Effector memory CD8-positive, alpha-beta T cell (primary cell): ENCODE measurements around the gene TMEM39B.
"Not testable (repeated sequence)": the region's sequence is repeated elsewhere in the genome, so short reads cannot be mapped to it uniquely, and the experiment has no call there.

Experiments
- ATAC-seq: fragments of 150-1000 bp; cut with Tn5 transposase; replicated peaks from 2 replicates; pipeline ENCODE4 v1.10.0; 2021; ENCODE audit warnings: mild to moderate bottlenecking, moderate library complexity
- DNase-seq, 3 experiments: peaks; one replicate each; pipeline ENCODE4 v3.0.0; 2021
- H3K27ac Mint-ChIP-seq, 2 donors: one replicate each; pipeline ENCODE4 v1.8.0; 2022; ENCODE audit warnings: mild to moderate bottlenecking in 2 of 2, mixed read lengths in 2 of 2, moderate library complexity in 2 of 2
- H3K27me3 Mint-ChIP-seq, 2 donors: one replicate each; pipeline ENCODE4 v1.8.0; 2022; ENCODE audit warnings: mixed read lengths in 2 of 2
- H3K36me3 Mint-ChIP-seq: one replicate; pipeline ENCODE4 v1.8.0; 2022; ENCODE audit warnings: mild to moderate bottlenecking, moderate library complexity, mixed read lengths; ENCODE audit not compliant: insufficient read depth
- H3K4me1 Mint-ChIP-seq, 2 donors: one replicate each; pipeline ENCODE4 v1.8.0; 2022; ENCODE audit warnings: low read depth in 2 of 2, mixed read lengths in 2 of 2
- H3K4me3 Mint-ChIP-seq, 2 donors: one replicate each; pipeline ENCODE4 v1.8.0; 2022; ENCODE audit warnings: mild to moderate bottlenecking in 2 of 2, mixed read lengths in 2 of 2, moderate library complexity in 2 of 2
- H3K9me3 Mint-ChIP-seq, 2 donors: one replicate each; pipeline ENCODE4 v1.8.0; 2022; ENCODE audit warnings: mixed read lengths in 2 of 2

The TMEM39B gene

DNA sequence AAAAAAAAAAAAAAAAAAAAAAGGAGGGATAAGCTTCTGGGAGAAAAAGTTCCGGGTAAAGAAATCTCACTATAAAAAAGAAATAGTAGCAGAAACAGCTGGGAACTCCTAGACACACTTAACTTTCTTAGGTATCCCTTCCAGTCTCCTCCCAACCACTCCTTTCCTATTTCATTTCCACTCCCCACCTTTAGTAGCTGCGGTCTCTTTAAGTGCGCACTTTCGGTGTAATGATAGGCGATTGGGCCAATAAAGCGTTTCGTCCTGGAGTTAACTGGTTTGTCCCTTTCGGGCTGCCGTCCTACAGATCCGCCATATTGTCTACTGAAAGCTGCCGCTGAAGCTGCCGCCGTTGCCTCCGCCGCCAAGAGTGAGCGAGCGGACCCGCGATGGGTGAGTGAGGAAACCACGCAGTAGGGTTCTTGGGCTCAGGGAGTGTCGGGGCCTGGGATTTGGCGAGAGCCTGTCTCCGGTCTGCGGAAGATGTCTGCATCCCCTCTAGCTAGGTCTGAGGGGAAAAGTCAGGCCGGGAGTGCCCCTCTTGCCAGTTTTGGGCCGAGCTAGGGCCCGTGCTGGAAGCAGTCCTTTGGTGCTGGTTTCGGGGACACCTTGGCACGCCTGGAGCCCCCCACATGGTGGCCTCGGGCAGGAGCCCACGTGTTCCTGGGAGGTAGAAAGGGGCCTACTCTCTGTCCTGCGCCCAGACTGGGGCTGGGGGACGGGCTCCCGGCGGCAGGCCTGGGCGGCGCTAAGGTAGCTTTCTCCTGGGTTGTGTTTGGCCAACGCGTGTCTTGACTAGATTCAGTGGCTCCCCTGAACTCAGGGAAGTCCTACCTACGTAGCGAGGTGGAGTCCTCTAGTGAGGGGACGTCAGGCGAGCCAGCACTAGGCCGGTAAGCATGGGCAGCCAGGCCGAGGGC lies 35.3 kb downstream of the TMEM39B start, which contains the start of gene KPNA6:
Gene KPNA6, plus strand, starts transcription at position 315 of the 920 bp plus-strand sequence. Its CDS starts 75 bp downstream, at position 390.
- DNase-seq, result peak; percentile 87 to 91 (median 87)
- H3K27ac Mint-ChIP-seq, result peak within 1 kb of the TSS; percentile 90 to 98
- peak within 1 kb of the TSS; percentile 96 to 98 for H3K4me3 Mint-ChIP-seq
- peaks cover 23% of the 10 kb centered on the region for H3K36me3 Mint-ChIP-seq
- no peaks in the 10 kb centered on the region for H3K27me3 Mint-ChIP-seq
- peaks cover 33 to 37% of the 10 kb centered on the region in 2 donors for H3K4me1 Mint-ChIP-seq
- peak; percentile 84 for ATAC-seq
- H3K9me3 Mint-ChIP-seq, result no peaks in the 10 kb centered on the region

DNA sequence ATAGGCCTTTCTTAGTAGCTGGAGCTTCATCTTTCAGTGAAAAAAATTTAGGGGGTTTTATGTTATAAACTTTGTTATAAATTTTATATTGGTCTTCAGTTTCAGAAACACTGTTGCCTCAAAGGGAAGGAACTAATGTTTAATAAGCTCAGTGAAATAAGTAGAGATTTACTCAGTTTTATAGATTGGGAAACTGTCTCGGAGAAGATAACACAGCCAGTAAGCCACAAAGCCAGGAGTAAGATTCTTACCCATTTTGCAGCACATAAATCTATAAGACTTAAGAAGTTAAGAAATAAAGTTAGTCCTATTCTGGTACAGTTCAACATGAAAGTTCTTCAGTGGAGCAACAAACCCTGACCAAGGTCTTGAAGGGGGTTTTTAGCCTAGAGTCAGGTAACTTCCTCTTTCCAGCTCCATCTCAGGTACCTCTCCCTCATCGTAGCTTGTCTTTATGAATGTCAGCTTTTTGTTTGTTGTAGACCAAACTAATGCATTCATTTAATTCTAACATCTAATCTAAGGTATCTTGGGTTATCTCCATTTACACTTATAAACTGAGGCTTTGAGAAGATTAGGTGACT lies 38.4 kb downstream of the TMEM39B start:
- ATAC-seq (no peak), DNase-seq (no peak)
- H3K9me3 Mint-ChIP-seq, result no peaks in the 10 kb centered on the region
- H3K4me3 Mint-ChIP-seq, result peak overlapping the region; percentile 96 to 98
- H3K27ac Mint-ChIP-seq, result peak overlapping the region; percentile 10 to 70
- no peaks in the 10 kb centered on the region for H3K27me3 Mint-ChIP-seq
- H3K36me3 Mint-ChIP-seq, result peaks cover 26% of the 10 kb centered on the region
- H3K4me1 Mint-ChIP-seq, result peaks cover 47 to 56% of the 10 kb centered on the region in 2 donors

DNA sequence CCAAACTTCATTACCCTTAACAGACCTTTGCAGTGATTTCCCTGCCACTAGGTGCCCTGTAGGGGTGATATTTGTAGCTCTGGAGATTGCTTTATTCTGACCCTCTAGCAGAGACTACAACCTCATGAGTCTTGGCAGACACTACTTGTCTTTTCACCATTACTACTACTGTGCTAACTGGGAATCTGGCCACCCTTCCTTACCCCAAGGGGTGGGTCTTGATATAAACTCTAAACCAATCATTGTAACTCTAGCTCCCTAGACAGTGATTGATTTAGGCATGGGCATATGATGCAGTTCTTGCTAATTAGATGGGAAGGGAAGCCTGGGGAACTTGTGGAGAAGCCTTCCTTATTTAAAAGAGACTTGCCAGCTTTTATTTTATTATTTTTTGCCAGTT lies 39.0 kb downstream of the TMEM39B start:
- Mint-ChIP-seq H3K27ac (peak overlapping the region; percentile 10 to 70), H3K36me3 (peaks cover 29% of the 10 kb centered on the region), H3K4me1 (peaks cover 51 to 59% of the 10 kb centered on the region in 2 donors), H3K9me3 (no peaks in the 10 kb centered on the region), H3K4me3 (peak overlapping the region; percentile 9 to 96), H3K27me3 (no peaks in the 10 kb centered on the region)
- ATAC-seq, result no peak
- DNase-seq, result no peak

DNA sequence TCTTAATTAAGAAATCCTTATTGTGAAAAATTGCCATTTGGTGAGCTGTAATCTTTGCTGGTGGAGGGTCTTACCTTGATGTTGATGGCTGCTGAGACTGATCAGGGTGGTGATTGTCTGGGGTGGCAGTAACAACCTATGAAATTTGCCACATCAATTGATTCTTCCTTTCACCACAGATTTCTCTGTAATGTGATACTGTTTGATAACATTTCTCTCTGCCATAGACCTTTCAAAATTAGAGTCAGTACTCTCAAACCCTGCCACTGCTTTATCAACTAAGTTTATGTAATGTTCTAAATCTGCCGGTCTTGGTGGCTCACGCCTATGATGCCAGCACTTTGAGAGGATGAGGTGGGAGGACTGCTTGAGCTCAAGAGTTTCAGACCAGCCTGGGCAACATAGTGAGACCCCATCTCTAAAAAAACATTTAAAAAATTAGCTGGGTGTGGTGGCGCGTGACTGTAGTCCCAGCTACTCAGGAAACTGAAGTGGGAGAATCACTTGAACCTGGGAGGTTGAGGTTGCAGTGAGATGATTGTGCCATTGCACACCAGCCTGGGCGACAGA lies 40.2 kb downstream of the TMEM39B start:
- no peak overlapping the region for H3K27ac Mint-ChIP-seq
- ATAC-seq (no peak), DNase-seq (no peak)
- H3K4me3 Mint-ChIP-seq, result peak overlapping the region; percentile 7 to 8
- H3K9me3 Mint-ChIP-seq, result no peaks in the 10 kb centered on the region
- H3K4me1 Mint-ChIP-seq, result peaks cover 50 to 61% of the 10 kb centered on the region in 2 donors
- no peaks in the 10 kb centered on the region for H3K27me3 Mint-ChIP-seq
- H3K36me3 Mint-ChIP-seq, result peaks cover 20% of the 10 kb centered on the region

DNA sequence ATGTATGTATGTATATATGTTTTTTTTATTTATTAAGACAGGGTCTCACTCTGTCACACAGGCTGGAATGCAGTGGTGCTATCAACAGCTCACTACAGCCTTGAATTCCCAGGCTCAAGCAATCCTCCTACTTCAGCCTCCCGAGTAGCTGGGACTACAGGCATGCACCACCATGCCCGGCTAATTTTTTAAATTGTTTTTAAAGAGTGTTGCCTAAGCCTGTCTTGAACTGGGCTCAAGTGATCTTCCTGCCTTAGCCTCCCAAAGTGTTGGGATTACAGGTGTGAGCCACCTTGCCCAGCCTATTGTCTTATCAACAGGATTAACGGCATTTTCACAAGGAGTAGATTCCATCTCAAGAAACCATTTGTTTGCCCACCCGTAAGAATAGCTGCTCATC lies 40.7 kb downstream of the TMEM39B start:
- H3K9me3 Mint-ChIP-seq, ATAC-seq, H3K27me3 Mint-ChIP-seq, DNase-seq, H3K27ac Mint-ChIP-seq: not testable (repeated sequence)
- Mint-ChIP-seq H3K36me3 (peaks cover 14% of the 10 kb centered on the region), H3K4me3 (peak overlapping the region in 1 of 2 donors; percentile 35), H3K4me1 (peaks cover 54 to 67% of the 10 kb centered on the region in 2 donors)

DNA sequence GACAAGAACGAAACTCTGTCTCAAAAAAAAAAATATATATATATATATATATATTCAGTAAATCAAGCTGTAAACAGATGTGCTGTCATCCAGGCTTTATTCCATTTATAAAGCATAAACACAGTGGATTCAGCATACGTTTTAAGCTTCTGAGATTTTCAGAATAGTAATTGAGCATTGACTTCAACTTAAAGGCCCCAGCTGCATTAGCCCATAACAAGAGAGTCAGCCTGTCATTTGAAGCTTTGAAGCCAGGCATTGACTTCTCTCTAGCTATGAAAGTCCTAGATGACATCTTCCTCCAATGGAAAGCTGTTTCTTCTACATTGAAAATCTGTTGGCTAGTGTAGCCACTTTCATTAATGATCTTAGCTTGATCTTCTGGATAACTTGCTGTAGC lies 41.7 kb downstream of the TMEM39B start:
- no peak overlapping the region for H3K4me3 Mint-ChIP-seq
- no peak overlapping the region for H3K27ac Mint-ChIP-seq
- no peaks in the 10 kb centered on the region for H3K27me3 Mint-ChIP-seq
- H3K36me3 Mint-ChIP-seq, result peaks cover 14% of the 10 kb centered on the region
- DNase-seq (no peak), ATAC-seq (no peak)
- H3K9me3 Mint-ChIP-seq, result no peaks in the 10 kb centered on the region
- peaks cover 46 to 64% of the 10 kb centered on the region in 2 donors for H3K4me1 Mint-ChIP-seq

DNA sequence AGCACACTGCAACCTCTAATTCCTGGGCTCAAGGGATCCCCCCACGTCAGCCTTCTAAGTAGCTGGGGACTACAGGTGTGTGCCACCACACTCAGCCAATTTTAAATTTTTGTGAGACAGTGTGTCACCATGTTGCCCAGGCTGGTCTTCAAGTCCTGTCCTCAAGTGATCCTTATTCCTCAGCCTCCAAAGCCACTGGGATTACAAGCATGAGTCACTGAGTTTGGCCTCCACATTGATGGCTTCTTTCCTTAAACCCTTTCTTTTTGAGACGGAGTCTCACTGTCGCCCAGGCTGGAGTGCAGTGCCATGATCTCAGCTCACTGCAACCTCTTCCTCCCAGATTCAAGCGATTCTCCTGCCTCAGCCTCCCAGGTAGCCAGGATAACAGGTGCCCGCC lies 42.8 kb downstream of the TMEM39B start:
- Mint-ChIP-seq H3K9me3 (no peaks in the 10 kb centered on the region), H3K4me3 (no peak overlapping the region), H3K4me1 (peaks cover 42 to 56% of the 10 kb centered on the region in 2 donors), H3K36me3 (peaks cover 6% of the 10 kb centered on the region), H3K27ac (peak overlapping the region in 1 of 2 donors; percentile 32), H3K27me3 (no peaks in the 10 kb centered on the region)
- ATAC-seq, result no peak
- no peak for DNase-seq

DNA sequence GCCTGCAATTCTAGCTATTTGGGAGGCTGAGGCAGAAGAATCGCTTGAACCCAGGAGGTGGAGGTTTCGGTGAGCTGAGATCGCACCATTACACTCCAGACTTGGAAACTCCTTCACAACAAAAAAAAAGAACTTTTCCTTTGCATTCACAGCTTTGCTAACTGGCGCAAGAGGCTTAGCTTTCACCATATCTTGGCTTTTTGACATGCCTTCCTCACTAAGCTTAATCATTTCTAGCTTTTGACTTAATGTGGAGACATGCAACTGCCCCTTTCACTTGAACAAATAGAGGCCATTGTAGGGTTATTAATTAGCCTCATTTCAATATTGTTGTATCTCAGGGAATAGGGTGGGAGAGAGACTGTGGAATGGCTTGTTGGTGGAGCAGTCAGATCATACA lies 43.8 kb downstream of the TMEM39B start:
- DNase-seq, result no peak

DNA sequence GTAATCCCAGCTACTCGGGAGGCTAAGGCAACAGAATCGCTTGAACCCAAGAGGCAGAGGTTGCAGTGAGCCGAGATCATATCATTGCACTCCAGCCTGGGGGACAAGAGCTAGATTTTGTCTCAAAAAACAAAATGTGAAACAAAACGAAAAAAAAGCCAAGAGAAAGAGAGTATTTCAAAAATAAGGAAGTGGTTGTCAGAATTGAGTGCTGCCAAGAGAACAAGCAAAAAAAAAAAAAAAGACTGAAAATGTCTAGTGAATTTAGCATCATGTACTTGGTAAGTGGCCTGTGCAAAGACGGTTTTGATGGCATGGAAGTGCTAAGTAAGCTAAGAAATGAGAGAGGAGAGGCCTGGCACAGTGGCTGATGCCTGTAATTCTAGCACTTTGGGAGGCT lies 49.4 kb downstream of the TMEM39B start:
- Mint-ChIP-seq H3K27ac (peak overlapping the region; percentile 8 to 80), H3K4me1 (peaks cover 36 to 44% of the 10 kb centered on the region in 2 donors), H3K36me3 (peaks cover 7% of the 10 kb centered on the region), H3K9me3 (no peaks in the 10 kb centered on the region), H3K4me3 (peak overlapping the region in 1 of 2 donors; percentile 22), H3K27me3 (no peaks in the 10 kb centered on the region)
- ATAC-seq (no peak), DNase-seq (no peak)

More for the DNA sequence above, 43.8 kb downstream of the TMEM39B start:
- Mint-ChIP-seq H3K4me1 (peaks cover 46 to 54% of the 10 kb centered on the region in 2 donors), H3K27me3 (no peaks in the 10 kb centered on the region), H3K36me3 (peaks cover 6% of the 10 kb centered on the region), H3K27ac (no peak overlapping the region), H3K9me3 (no peaks in the 10 kb centered on the region), H3K4me3 (no peak overlapping the region)
- ATAC-seq, result no peak

DNA sequence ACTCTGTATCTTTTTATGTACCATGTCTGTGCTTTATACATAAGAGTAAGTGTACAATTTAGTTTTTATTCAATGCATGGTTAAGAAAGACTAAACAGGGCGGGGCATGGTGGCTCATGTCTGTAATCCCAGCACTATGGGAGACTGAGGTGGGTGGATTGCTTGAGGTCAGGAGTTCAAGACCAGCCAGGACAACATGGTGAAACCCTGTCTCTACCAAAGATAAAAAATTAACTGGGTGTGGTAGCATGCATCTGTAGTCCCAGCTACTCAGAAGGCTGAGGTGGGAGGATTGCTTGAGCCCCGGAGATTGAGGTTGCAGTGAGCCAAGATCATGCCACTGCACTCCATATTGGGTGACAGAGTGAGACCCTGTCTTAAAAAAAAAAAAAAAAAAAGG lies 50.6 kb downstream of the TMEM39B start:
- Mint-ChIP-seq H3K27ac (peak overlapping the region; percentile 8 to 80), H3K4me1 (peaks cover 38 to 47% of the 10 kb centered on the region in 2 donors)
- H3K9me3 Mint-ChIP-seq, H3K36me3 Mint-ChIP-seq, DNase-seq, H3K27me3 Mint-ChIP-seq, H3K4me3 Mint-ChIP-seq, ATAC-seq: not testable (repeated sequence)

DNA sequence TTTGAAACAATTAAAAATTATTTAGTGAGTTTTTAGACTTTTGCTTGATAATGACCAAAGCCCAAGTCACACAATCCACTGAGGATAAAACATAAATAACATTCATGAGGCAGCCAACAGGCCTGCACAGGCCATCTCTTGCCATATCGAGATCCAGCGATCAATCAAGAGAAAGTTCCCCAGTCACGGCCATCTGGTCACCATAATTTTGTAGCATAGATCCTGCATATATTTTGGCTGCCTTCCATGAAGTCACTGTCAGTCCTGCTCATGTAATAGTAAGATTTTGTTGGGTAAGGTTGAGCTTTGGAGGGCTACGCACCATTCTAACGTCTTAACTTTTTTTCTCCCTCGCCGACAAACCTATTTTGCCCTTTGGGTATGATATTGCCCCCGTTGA lies 52.6 kb downstream of the TMEM39B start:
- Mint-ChIP-seq H3K36me3 (peaks cover 16% of the 10 kb centered on the region), H3K4me3 (no peak overlapping the region), H3K9me3 (no peaks in the 10 kb centered on the region), H3K4me1 (peaks cover 48 to 57% of the 10 kb centered on the region in 2 donors), H3K27me3 (no peaks in the 10 kb centered on the region), H3K27ac (no peak overlapping the region)
- DNase-seq, result no peak
- no peak for ATAC-seq

DNA sequence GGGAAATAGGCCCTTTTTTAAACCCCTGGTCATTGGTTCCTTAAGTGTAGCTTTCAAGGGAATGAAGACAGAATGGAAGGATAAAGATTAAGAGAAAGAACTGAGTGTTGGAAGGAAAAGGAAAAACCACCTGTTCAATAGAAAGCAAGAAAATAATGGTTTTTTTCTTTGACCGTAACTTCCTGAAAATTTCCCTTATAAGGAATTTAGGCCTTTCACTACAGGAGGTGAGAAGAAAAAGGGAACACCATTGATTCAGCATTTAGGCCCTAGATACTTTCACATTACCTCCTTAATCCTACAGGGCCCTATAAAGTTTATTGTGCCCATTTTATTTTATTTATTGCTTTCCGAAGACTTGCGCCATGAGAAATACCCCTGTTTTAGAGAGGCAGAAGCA lies 54.0 kb downstream of the TMEM39B start:
- no peaks in the 10 kb centered on the region for H3K9me3 Mint-ChIP-seq
- ATAC-seq, result no peak
- peak overlapping the region in 1 of 2 donors; percentile 49 for H3K27ac Mint-ChIP-seq
- H3K27me3 Mint-ChIP-seq, result no peaks in the 10 kb centered on the region
- H3K4me1 Mint-ChIP-seq, result peaks cover 39 to 50% of the 10 kb centered on the region in 2 donors
- no peak for DNase-seq
- H3K36me3 Mint-ChIP-seq, result peaks cover 24% of the 10 kb centered on the region
- no peak overlapping the region for H3K4me3 Mint-ChIP-seq

DNA sequence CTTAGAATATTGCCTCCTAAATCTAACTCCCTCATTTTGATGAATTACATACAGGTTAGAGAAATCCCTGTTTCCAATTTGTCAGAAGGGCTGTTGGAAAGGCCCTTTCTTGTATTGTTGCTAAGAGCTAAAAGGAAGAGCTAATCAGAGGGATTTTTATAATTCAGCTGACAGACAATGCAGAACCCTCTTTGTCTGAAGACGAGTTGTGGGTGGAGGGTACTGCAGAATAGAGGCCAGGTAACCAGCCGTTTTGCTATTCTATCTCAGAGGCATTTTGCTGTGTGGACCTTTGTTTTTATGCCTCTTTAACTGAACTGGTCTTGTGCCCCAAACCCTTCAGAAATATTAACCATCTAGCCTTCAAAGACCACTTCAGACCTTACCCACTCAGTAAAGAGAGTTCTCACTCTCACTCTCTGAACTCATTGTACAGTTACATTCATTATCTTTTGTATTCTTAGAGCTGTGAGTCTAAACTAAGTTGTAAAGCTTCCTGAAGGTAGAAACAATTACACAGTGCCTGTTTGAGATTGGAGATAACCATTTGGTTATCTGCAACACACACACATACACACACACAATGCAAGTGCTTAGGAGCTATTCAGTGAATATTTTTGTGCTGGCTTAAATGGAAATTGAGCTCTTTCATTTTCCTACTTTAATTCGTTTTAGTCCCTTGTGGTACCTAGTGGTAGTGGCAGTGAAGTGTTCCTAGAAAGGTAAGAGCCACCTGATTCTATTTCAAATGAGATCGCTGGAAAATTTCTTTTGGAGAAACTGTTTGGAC lies 54.9 kb downstream of the TMEM39B start:
- ATAC-seq (no peak), DNase-seq (no peak)
- peaks cover 24% of the 10 kb centered on the region for H3K36me3 Mint-ChIP-seq
- H3K4me3 Mint-ChIP-seq, result peak overlapping the region in 1 of 2 donors; percentile 6
- H3K4me1 Mint-ChIP-seq, result peaks cover 32 to 43% of the 10 kb centered on the region in 2 donors
- no peaks in the 10 kb centered on the region for H3K27me3 Mint-ChIP-seq
- H3K27ac Mint-ChIP-seq, result peak overlapping the region; percentile 49 to 61
- H3K9me3 Mint-ChIP-seq, result no peaks in the 10 kb centered on the region
